Retina (tissue), 1 donor: ENCODE data around the gene URI1.

Experiments used
- DNase-seq: peaks from one replicate; pipeline ENCODE4 v3.0.0-alpha.2; 2016

Gene URI1

DNA sequence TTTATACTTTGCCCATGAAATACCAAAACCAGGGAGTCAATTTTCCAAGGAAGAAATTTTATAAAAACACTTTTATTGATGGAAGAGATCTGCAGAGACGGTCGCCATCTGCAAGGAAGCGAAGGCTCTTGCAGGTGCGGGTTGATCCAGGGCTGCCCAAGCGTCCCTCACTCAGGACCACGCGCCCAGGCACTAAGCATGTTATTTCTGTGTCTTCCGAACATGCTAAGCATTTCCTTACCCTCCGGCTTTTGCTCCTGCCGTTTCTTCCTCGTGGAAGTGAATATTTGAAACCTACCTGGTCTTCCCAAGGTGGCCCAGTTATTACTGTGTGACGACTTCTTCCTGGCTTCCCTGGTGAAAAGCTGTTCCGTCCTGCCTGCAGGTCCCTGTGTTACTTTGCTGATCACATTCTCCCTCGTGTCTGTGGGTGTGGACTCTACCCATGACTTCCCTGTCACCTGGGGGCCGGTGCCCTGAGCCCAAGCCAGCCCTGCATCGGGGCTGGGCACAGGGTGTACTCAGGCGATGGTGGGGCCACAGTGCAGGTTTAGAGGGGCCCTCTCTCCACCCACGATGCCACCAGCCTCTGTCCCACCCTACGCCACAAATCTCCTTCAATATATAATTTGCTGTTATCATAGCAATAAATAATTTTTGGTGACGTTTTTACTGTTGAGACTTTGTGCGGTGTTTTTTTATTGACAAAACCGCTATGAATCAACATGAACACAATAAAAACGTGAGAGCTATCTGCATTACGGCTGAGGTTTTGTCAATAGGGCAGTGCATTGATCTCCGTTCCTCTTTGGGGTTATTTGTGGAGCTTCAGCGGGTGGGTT, 119.4 kb downstream of the URI1 start:
- no peak for DNase-seq

DNA sequence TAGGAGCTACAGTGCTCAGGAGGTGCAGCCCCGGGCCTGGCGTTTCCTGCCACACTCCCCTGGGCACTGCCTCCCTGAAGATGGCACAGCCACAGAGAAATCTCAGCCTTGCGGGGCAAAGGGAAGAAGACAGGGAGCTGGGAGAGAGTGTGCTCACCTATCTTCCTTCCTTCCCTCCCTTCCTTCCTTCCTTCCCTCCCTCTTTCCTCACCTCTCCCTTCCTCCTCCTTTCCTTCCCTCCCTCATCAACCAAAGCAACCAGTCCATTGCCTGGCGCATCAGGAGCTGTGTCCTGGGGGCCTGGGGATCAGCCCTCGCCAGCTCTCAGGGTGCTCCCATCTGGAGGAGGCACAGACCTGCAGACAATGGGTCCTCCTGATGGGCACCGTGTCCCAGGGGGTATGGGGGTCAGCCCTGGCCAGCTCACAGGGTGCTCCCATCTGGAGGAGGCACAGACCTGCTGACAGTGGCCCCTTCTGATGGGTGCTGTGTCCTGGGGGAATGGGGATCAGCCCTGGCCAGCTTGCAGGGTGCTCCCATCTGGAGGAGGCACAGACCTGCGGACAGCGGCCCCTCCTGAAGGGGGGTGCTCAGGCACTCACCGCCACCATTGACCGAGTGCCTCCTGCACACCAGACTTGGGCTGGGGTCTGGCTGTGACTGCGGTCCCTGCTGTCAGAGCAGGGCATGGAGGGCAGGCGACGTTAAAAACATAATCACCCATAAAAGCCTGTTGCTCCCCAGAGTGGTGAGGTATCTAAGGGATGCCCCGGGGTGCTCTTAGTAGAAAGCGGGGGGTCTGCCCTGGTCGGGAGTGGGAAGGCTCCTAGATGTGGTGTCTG, 120.2 kb downstream of the URI1 start:
- DNase-seq, result no peak

DNA sequence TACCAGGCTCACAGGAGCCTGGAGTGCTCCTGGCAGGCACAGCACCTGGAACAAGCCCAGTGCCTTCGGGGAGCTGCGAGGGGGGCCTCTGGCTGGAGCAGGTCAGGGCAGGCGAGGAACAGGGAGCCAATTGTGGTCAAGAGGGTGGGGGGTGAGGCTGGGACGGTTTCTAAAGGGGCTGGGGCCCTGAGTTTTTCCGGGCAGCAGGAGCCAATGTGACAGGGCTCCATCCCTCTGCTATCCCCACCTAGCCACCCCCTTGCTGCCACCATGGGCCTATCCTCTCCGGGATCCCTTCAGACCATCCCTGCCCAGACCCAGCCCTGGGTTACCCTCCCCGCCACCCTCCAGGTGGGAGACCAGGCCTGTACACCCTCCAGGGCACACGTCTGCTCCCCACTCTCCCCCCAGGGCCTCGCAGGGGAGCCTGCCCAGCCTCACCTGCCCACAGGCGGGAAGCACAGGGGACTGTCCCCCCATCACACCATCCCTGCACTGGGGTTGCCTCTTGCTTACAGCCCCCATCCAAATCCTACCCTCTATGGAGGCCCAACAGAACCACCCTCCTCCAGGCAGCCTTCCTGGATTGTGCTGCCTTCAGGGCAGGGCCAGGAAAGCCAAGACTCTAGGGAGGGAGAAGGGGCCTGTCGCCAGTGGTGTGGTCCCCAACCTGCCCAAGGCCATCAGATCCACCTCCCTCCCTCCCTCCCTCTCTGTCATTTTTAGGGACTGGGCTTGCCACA, 121.0 kb downstream of the URI1 start:
- no peak for DNase-seq

DNA sequence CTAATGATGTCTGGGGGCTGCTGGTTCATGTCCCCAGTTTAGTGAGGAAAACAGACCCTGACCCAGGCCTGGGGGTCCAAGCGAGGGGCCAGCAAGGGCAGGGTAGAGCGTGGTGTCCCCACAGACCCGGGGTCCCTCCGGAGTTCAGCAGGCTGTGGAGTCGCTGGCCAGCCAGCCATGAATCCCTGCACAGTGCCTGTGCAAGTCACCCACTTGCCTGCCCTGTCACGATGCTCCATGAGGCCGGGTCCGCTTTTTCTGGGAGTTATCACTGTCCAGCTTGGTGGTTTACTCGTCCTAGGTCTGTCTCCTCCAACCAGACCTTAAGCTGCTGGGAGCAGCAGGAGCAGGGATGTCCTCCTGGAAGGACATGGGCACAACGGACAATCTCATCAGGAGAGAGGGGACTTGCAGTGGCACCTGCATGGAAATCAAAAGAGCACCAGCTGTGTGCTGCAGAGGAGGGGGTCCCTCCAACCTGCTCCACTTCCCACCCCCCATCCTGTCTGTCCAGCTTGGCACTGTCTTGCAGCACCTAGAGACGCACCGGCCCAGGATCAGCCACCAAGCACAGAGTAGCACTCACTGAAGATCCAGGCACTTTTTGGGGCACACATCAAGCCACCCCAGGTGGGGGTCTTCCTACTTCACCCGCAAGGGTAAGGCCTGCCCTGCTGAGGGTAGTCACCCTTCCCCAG, 121.8 kb downstream of the URI1 start:
- no peak for DNase-seq

DNA sequence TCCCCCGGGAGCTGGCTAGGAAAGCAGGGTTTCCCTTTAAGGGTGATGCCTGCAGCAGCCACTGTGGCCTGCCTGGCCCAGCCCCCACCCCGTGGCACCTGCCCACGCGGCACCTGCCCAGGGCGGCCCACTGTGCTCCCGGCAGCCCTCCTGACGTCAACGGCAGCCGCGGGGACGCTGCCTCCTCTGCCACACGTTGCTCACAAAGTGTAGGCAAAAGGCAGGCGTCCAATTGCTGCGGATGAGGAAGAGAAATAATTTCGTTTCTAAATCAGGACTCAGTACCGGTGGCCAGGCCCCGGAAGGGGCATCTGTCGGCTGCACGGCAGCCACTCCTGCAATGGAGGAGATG, 122.3 kb downstream of the URI1 start:
- DNase-seq, result no peak

DNA sequence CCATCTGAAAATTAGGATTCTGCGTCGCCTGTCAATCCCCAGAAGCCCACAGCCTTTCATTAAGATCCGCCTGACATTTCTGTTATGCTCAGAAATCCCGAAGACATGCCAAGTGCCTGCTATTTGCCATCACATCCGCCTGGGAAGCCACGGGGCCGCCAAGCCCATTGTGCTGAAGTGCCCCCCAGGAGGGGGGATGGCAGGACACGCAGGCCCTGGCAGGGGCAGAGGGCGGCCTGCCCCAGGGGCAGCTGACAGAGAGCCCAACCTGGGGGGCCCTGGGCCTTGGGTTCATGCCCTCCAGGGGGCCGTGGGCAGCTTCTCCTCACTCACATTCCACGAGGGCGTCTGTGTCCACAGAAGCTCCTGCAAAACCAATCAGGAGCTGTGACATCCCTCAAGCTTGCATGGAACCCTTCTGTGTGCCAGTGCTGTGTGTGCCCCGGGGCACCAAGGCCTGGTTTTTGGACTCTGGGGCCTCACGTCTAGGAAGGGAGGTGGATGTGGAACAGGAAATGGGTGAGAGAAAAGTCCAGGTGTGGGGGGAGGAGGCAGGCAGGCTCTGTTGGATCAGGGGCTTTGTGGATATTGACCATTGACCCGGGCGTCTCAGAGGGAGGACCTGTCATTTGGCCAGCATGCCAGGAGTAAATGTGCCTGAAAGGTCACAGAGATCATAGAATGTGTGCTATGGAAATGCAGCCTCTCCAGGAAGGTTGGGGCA, 122.9 kb downstream of the URI1 start:
- no peak for DNase-seq

DNA sequence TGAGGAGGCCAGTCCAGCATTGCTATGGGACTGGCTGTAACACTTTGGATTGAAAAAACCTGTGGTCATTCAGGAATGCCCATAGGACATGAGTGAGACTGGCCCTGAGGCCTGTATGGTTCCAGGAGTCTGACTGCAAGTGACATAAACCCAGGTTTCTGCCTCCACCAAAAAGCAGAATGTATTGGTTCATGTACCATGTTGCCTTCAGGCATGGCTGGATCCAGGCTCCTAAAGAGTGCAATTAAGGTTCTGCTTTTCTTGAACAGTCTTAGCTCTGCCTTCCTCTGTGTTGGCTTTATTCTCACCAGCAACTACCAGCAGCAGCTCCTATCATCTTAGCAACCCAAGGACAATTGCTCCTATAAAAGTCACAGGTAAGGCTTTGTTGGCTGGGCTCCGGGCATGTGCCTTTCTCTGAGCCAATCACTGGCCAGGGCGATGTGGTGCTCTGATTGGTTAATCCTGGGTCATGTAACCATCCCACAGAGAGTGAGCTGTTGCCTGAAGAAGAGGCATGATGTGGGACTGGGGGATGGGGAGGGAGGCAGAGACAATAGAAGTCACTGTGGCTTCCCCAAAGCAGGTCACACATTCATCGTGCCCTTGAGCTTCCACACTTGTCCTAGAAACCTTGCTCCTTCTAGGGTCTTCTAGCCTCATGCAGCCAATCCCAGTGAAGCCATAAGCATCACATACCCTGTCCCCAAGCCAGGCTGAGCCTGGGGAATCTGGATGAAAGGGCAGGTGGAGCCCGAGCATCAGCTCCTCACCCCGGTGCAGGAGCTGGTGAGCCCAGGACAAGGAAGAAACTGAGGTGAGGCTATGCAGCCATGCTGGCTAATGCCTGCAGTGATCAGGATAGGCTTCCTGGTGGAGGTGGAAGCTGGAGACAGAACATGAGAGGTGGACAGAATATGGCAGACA, 123.9 kb downstream of the URI1 start:
- DNase-seq, result no peak
